NCI-H1930 (cell line): ENCODE measurements around the gene GRPEL1.
"Not testable (repeated sequence)": the region's sequence is repeated elsewhere in the genome, so short reads cannot be mapped to it uniquely, and the experiment has no call there.

ENCODE experiments used
- DNase-seq, 2 experiments: peaks; one replicate each; lab custom pipeline; 2025; lab: John Stamatoyannopoulos, UW

GRPEL1 gene

DNA sequence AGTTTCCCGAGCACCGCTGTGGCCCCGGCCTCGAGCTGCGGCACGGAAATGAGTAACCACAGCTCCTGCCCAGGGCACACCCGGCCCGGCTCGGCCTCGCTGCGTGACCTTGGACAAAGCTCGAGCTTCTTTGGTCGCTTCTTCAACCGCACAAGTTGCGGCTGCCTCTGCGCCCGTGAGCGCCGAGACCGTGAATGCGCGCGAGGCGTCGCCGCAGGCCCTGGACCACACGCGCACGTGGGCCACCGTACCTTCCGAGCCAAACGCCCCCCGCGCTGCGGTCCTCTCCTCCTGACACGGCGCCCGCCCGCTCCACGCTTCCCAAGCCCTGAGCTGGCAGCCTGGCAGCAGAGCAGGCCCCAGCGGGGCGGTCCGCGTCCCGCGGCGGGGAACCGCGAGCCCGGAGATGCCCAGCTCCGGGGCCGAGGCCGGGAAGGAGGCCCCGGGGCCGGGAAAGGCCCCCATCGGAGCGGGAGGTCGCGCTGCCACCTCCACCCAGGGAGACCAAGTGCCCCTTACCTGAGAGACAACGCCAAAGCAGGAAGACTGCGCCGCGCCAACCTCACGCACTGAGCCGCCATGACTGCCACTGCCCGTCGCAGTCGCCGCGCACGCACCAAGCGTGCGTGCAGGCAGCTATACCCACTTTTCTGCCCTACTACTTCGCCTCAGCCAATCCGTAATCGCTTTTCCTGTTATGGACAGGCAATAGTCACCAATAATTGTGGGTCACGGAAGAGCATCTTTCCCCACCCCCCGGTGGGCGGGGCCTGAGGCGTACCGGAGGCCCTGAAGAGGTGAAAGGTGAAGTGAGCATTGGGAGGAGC lies at the start of gene GRPEL1:
Gene GRPEL1, minus strand, starts transcription at position 613 of the 827 bp plus-strand sequence. Its CDS starts 32 bp downstream, at position 581.
- peak; percentile 98 to 99 for DNase-seq

- no peak for DNase-seq
These were observed 48.8 kb upstream of the GRPEL1 start for GRCh38 chr4:7116705-7117104.

DNA sequence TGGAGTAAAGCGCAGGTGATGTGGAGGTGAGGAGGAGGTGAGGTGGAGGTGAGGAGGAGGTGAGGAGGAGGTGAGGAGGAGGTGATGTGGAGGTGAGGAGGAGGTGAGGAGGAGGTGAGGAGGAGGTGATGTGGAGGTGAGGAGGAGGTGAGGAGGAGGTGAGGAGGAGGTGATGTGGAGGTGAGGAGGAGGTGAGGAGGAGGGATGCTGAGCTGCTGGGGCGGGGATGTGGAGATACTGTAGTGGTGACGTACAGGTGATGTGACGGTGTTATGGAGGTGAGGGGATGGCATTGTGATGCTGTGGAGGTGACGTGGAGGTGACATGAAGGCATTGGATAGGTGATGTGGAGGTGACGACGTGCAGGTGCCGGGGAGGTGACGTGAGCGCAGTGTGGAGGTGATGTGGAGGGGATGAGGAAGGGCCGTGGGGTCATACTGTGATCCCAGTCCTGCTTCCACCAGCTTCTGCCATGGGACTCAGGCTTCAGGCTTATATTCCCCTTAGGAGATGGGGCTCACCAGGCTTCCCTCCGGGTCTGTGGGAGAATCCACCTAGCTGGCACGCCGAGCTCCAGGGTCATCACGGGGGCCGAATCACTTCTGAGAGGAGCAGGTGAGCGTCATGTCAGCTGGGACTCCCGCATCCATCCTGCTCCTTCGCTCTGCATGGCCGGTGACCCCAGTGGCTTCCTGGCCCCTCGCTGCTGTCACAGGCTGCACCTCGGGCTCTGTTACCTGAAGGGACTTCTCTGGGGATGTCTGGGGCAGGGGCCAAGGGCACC lies 47.9 kb upstream of the GRPEL1 start:
- no peak for DNase-seq

GRCh38 chr4:7112656-7113055 lies 44.8 kb upstream of the GRPEL1 start:
- DNase-seq = no peak

DNA sequence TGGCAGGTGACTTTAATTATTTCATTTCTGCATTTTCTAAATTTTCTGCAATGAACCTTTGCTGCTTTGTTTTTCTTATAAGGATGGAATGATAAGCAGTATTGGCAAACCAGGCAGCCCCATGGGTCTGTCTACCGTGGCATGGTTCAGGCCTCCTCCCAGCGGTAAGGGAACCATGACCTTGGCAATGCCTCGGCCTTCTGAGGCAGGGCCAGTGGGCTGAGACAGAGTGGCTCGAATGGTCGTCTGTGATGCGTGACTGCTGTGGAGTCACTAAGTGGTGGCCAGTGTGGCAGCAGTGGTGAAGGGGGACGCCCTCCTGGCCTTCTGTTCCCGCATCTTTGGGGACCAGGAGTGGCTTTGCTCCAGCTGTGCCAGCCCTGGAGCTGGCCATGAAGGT lies 43.6 kb upstream of the GRPEL1 start:
- no peak for DNase-seq

GRCh38 chr4:7110546-7110945 lies 42.7 kb upstream of the GRPEL1 start:
- DNase-seq = no peak

DNA sequence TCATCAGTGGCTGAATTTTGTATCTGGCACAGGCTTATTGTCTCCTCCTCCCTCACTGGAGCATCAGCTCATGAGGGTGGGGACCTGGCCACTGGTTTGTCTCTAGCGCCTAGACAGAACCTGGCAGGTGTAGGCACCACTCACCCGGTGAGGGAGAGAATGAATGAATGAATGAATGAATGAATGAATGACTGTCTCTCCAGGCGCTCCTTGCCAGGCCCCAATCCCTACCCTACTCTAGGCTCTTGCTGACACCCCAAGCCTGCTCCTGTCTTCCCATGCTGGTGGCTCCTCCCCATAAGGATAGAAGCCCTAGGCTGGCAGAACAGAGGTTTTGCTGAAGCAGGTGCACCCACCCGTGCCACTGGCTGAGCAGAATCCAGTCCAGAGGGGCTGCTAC lies 41.3 kb upstream of the GRPEL1 start:
- no peak for DNase-seq

DNA sequence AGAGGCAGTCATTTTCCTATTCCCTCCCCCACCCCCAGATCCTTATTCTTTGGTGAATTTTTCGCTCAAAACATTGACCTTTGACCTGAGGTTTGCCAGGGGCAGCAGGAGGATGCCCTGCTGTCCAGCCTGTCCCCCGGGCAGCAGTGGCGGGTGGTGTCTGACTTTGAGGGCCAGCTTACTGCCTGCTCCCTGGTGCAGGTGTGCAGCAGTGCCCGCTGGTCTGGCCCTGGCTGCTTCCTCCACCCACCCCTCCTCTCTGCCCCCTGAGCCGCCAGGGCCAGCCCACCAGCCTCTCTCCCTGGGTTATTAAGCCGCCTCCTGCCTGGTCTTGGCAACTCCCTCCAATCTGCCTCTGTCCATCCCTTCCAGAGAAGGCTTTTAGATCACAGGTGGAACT lies 40.8 kb upstream of the GRPEL1 start:
- no peak for DNase-seq

DNA sequence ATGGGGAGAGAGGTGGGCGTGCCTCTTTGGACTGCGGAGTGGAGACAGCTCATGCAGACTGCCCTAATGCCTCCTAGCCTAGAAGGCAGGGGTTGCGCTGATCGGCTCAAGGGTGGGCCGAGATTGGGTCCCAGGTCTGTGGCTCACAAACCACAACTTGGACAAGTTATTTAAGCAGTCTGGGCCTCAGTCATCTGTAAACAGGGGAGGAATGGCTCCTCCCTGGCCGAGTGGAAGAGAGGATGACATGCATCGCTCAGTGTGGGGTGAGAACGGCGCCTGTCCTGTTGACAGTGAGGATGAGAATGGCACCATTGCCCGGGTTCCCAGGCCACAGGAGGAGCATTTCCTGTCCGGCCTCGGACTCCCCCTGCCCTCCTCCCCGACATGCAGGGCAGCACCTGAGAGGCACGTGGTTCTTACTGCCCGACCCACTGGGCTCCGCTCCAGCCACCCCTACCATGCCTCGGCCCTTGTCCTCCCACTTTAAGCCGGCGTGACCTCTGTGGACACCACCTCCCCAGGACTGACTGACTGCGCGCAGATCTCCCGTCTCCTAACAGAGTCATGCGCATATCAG lies 40.3 kb upstream of the GRPEL1 start:
- no peak for DNase-seq

- DNase-seq = no peak
These were observed 39.5 kb upstream of the GRPEL1 start for GRCh38 chr4:7107166-7107905.

GRCh38 chr4:7105276-7105675 lies 37.4 kb upstream of the GRPEL1 start:
- DNase-seq = no peak

DNA sequence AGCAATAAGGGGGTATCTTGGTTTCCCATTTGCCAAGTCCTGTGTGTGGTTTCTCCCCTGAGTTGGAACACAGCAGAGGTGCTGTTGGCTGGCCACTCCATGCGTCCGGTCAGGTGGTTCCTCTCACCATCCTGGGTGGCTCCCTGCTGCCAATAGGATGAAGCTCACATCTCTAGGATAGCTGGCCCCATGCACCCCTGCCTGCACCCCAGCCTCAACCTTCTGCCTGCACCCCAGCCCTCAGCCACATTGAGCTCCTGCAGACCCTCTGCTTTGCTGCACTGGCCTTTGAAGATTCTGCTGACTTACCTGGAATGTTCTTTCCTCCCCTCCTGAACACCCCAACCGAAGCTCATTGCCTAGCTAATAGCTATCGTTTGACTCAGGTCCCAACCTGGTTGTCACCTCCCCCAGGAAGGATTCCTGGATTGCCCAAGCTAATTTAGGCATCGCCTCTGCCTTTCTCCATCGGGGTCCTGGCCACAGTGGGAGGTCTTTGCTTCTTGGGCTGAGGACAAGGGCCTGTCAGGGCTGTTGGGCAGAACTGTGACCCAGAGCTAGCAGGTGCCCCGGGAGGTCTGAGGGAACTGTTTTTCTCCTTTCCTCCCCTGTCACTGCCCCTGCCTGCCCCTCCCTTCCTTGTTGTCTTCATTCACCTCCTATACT lies 36.6 kb upstream of the GRPEL1 start:
- DNase-seq = no peak

- DNase-seq = no peak
These were observed 35.9 kb upstream of the GRPEL1 start for GRCh38 chr4:7103607-7104365.

- peak in 1 of 2 experiments; percentile 42 for DNase-seq
These were observed 35.3 kb upstream of the GRPEL1 start for GRCh38 chr4:7103031-7103606.

- DNase-seq = not testable (repeated sequence)
These were observed 34.6 kb upstream of the GRPEL1 start for GRCh38 chr4:7102516-7102909.

DNA sequence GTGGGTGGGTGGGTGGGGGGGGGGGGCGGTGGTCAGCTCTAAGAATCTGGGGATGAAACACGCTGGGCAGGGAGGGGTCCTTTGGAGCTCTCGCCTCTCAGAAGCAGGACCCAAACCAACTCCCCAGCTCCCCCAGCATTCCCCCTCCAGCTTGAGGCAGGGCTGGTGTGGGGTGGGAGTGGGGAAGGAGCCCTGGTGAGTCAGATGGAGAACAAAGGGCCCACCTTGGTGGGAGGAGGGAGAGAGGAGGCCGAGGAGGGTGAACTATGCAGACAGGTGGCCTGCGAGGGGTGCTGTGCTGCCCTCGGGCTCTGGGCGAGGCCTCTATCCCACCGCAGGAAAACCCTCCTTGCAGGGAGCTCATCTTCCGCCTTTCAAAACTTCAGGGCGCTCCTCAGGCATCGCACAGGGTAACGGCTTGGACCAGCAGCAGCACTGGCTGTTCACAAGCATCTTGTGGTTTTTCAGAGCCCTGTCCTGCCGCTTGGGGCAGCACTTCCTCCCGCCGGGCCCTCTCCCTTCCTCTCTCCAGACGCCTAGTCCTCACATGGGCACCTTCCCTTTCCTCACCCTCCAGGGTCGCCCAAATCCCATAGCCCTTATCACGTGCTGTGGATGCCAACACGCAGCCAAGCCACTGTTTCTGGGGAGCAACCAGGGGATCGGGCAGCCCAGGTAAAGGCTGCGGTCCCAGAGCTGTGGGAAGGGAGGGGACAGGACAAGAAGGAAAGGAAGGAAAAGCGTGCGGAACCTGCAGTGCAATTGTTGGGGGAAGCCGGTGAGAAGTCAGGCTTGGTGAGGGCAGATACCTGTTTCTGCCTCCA lies 34.0 kb upstream of the GRPEL1 start:
- peak; percentile 38 to 44 for DNase-seq

- DNase-seq = no peak
These were observed 28.4 kb upstream of the GRPEL1 start for GRCh38 chr4:7096236-7096635.

DNA sequence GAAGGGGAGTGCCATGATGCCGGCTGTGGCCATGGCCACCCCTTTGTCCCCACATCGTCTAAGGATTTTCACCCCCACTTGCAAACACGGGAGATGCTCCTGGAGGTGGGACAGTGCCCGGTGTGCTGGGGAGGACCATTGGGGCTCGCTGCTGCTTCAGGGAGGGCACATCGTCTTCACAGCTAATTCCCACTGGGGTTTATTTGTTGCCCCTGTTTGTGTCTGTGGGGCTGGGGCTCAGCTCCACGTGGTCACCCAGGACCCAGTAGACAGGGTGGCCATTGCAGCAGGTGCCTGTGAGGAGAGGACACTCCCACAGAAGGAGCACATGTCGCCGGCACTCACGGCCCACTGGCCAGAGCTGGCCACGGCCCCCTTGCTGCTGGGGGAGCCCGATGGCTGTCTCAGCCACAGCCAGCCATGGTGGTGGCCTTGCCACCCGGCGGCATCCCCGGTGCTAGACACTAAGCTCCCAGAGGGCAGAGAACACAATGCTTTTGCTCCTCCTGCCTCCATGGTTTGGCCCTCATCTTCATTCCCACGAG lies 27.8 kb upstream of the GRPEL1 start:
- DNase-seq = no peak

DNA sequence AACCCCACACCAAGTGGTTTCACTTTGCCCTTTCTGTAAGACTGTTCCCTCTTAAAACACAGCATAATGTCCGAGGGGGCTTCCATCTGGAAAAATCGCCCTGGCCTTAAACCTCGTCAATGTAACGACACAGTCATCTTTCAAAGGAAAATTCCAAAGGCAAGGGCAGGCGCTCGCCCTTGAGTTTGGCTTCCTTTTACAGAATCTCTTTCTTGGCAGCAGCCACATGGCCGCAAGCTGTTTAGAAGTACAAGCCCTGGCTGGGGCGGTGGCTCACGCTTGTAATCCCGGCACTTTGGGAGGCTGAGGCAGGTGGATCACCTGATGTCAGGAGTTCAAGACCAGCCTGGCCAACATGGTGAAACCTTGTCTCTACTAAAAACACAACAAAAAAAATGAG lies 27.1 kb upstream of the GRPEL1 start:
- no peak for DNase-seq
